Measurements from ENCODE around the gene SLC35G3.
"Not testable (repeated sequence)": the region's sequence is repeated elsewhere in the genome, so short reads cannot be mapped to it uniquely, and the experiment has no call there.

SLC35G3 gene

GRCh38 chr17:35194001-35194400 lies at the start of gene SLC35G3:
SLC35G3 (minus strand) TSS chr17:35194393; CDS start chr17:35194307, 86 bp downstream.
- peaks cover 37% of the 10 kb centered on the region for H3K27me3 Mint-ChIP-seq
- H3K4me3 Mint-ChIP-seq; H3K36me3 Mint-ChIP-seq (ENCODE audit: low read depth); H3K4me1 Mint-ChIP-seq (ENCODE audit: low read depth); H3K27ac Mint-ChIP-seq; intact Hi-C loops (cut with micrococcal nuclease): not testable (repeated sequence)
- H3K9me3 Mint-ChIP-seq: peaks cover 10% of the 10 kb centered on the region

GRCh38 chr17:35243561-35244340 lies 49.6 kb upstream of the SLC35G3 start:
- Mint-ChIP-seq H3K27ac (peak overlapping the region; percentile 99), H3K36me3 (ENCODE audit: low read depth) (peaks cover 39% of the 10 kb centered on the region), H3K4me3 (peak overlapping the region; percentile 94), H3K27me3 (peaks cover 4% of the 10 kb centered on the region), H3K4me1 (ENCODE audit: low read depth) (peaks cover 50% of the 10 kb centered on the region), H3K9me3 (no peaks in the 10 kb centered on the region)
- intact Hi-C loops (cut with micrococcal nuclease): loop anchor here (5.0 to 10.0 kb wide), 3 partner anchors 44 to 131 kb away; partner anchors contain the start of gene SLFN11

GRCh38 chr17:35242805-35243560 lies 48.8 kb upstream of the SLC35G3 start, which contains the start of gene SLFN5:
SLFN5 (plus strand) TSS chr17:35243072; CDS start chr17:35258691, 15,619 bp downstream.
- H3K4me1 Mint-ChIP-seq (ENCODE audit: low read depth): peaks cover 50% of the 10 kb centered on the region

GRCh38 chr17:35242158-35242804 lies 48.1 kb upstream of the SLC35G3 start:
- peaks cover 45% of the 10 kb centered on the region for H3K4me1 Mint-ChIP-seq (ENCODE audit: low read depth)
- peaks cover 14% of the 10 kb centered on the region for H3K27me3 Mint-ChIP-seq
- H3K36me3 Mint-ChIP-seq (ENCODE audit: low read depth): peaks cover 24% of the 10 kb centered on the region
- intact Hi-C loops (cut with micrococcal nuclease): loop anchor here (1.0 to 10.0 kb wide), 4 partner anchors 10 to 133 kb away; partner anchors contain the start of gene SLFN11
- peak overlapping the region; percentile 94 for H3K4me3 Mint-ChIP-seq
- H3K27ac Mint-ChIP-seq: peak overlapping the region; percentile 99
- H3K9me3 Mint-ChIP-seq: no peaks in the 10 kb centered on the region

More at GRCh38 chr17:35242805-35243560, 48.8 kb upstream of the SLC35G3 start, which contains the start of gene SLFN5:
- intact Hi-C loops (cut with micrococcal nuclease): loop anchor here (1.0 to 10.0 kb wide), 4 partner anchors 9 to 132 kb away; partner anchors contain the start of gene SLFN11
- Mint-ChIP-seq H3K36me3 (ENCODE audit: low read depth) (peaks cover 31% of the 10 kb centered on the region), H3K4me3 (peak within 1 kb of the TSS; percentile 94), H3K27me3 (peaks cover 7% of the 10 kb centered on the region), H3K9me3 (no peaks in the 10 kb centered on the region), H3K27ac (peak within 1 kb of the TSS; percentile 99)

- H3K27me3 Mint-ChIP-seq: peaks cover 14% of the 10 kb centered on the region
- no peaks in the 10 kb centered on the region for H3K9me3 Mint-ChIP-seq
- intact Hi-C loops (cut with micrococcal nuclease): loop anchor here (5.0 to 10.0 kb wide), 3 partner anchors 46 to 133 kb away; partner anchors contain the start of gene SLFN11
- peak overlapping the region; percentile 94 for H3K4me3 Mint-ChIP-seq
- H3K27ac Mint-ChIP-seq: peak overlapping the region; percentile 99
- peaks cover 42% of the 10 kb centered on the region for H3K4me1 Mint-ChIP-seq (ENCODE audit: low read depth)
- peaks cover 20% of the 10 kb centered on the region for H3K36me3 Mint-ChIP-seq (ENCODE audit: low read depth)
Measured at GRCh38 chr17:35241520-35241919, 47.3 kb upstream of the SLC35G3 start.

- peaks cover 20% of the 10 kb centered on the region for H3K36me3 Mint-ChIP-seq (ENCODE audit: low read depth)
- no peak overlapping the region for H3K4me3 Mint-ChIP-seq
- no peak overlapping the region for H3K27ac Mint-ChIP-seq
- peaks cover 14% of the 10 kb centered on the region for H3K27me3 Mint-ChIP-seq
- intact Hi-C loops (cut with micrococcal nuclease): loop anchor here (5.0 to 10.0 kb wide), 3 partner anchors 46 to 134 kb away; partner anchors contain the start of gene SLFN11
- peaks cover 42% of the 10 kb centered on the region for H3K4me1 Mint-ChIP-seq (ENCODE audit: low read depth)
- H3K9me3 Mint-ChIP-seq: no peaks in the 10 kb centered on the region
Measured at GRCh38 chr17:35240861-35241260, 46.7 kb upstream of the SLC35G3 start.

GRCh38 chr17:35239823-35240222 lies 45.6 kb upstream of the SLC35G3 start:
- Mint-ChIP-seq H3K4me1 (ENCODE audit: low read depth) (peaks cover 37% of the 10 kb centered on the region), H3K36me3 (ENCODE audit: low read depth) (peaks cover 20% of the 10 kb centered on the region), H3K9me3 (no peaks in the 10 kb centered on the region), H3K27me3 (peaks cover 15% of the 10 kb centered on the region), H3K27ac (no peak overlapping the region), H3K4me3 (no peak overlapping the region)
- intact Hi-C loops (cut with micrococcal nuclease): loop anchor here (5.0 to 10.0 kb wide), 3 partner anchors 47 to 135 kb away; partner anchors contain the start of gene SLFN11

- no peak overlapping the region for H3K4me3 Mint-ChIP-seq
- H3K27ac Mint-ChIP-seq: no peak overlapping the region
- H3K36me3 Mint-ChIP-seq (ENCODE audit: low read depth): peaks cover 17% of the 10 kb centered on the region
- H3K27me3 Mint-ChIP-seq: peaks cover 15% of the 10 kb centered on the region
- intact Hi-C loops (cut with micrococcal nuclease): no loop called here
- peaks cover 28% of the 10 kb centered on the region for H3K4me1 Mint-ChIP-seq (ENCODE audit: low read depth)
- H3K9me3 Mint-ChIP-seq: no peaks in the 10 kb centered on the region
Measured at GRCh38 chr17:35238821-35239220, 44.6 kb upstream of the SLC35G3 start.

GRCh38 chr17:35236821-35237220 lies 42.6 kb upstream of the SLC35G3 start:
- H3K9me3 Mint-ChIP-seq: no peaks in the 10 kb centered on the region
- H3K4me3 Mint-ChIP-seq: no peak overlapping the region
- intact Hi-C loops (cut with micrococcal nuclease): no loop called here
- peaks cover 16% of the 10 kb centered on the region for H3K4me1 Mint-ChIP-seq (ENCODE audit: low read depth)
- H3K27me3 Mint-ChIP-seq: peaks cover 19% of the 10 kb centered on the region
- no peak overlapping the region for H3K27ac Mint-ChIP-seq
- H3K36me3 Mint-ChIP-seq (ENCODE audit: low read depth): no peaks in the 10 kb centered on the region

- Mint-ChIP-seq H3K4me1 (ENCODE audit: low read depth) (peaks cover 7% of the 10 kb centered on the region), H3K9me3 (no peaks in the 10 kb centered on the region), H3K36me3 (ENCODE audit: low read depth) (no peaks in the 10 kb centered on the region), H3K4me3 (no peak overlapping the region), H3K27me3 (peaks cover 19% of the 10 kb centered on the region), H3K27ac (no peak overlapping the region)
- intact Hi-C loops (cut with micrococcal nuclease): no loop called here
Measured at GRCh38 chr17:35235917-35236316, 41.7 kb upstream of the SLC35G3 start.

GRCh38 chr17:35235289-35235688 lies 41.1 kb upstream of the SLC35G3 start:
- Mint-ChIP-seq H3K27me3 (peaks cover 23% of the 10 kb centered on the region), H3K36me3 (ENCODE audit: low read depth) (no peaks in the 10 kb centered on the region), H3K4me1 (ENCODE audit: low read depth) (peaks cover 4% of the 10 kb centered on the region), H3K4me3 (no peak overlapping the region), H3K9me3 (no peaks in the 10 kb centered on the region), H3K27ac (no peak overlapping the region)
- intact Hi-C loops (cut with micrococcal nuclease): no loop called here

GRCh38 chr17:35234315-35234714 lies 40.1 kb upstream of the SLC35G3 start:
- H3K27ac Mint-ChIP-seq; H3K9me3 Mint-ChIP-seq; H3K4me1 Mint-ChIP-seq (ENCODE audit: low read depth); H3K4me3 Mint-ChIP-seq; intact Hi-C loops (cut with micrococcal nuclease); H3K36me3 Mint-ChIP-seq (ENCODE audit: low read depth): not testable (repeated sequence)
- peaks cover 25% of the 10 kb centered on the region for H3K27me3 Mint-ChIP-seq

GRCh38 chr17:35229638-35230037 lies 35.4 kb upstream of the SLC35G3 start:
- intact Hi-C loops (cut with micrococcal nuclease): no loop called here
- H3K27me3 Mint-ChIP-seq: peaks cover 20% of the 10 kb centered on the region
- no peak overlapping the region for H3K27ac Mint-ChIP-seq
- H3K9me3 Mint-ChIP-seq: no peaks in the 10 kb centered on the region
- no peak overlapping the region for H3K4me3 Mint-ChIP-seq
- H3K36me3 Mint-ChIP-seq (ENCODE audit: low read depth): no peaks in the 10 kb centered on the region
- peaks cover 6% of the 10 kb centered on the region for H3K4me1 Mint-ChIP-seq (ENCODE audit: low read depth)
